DMS153 treated with DMSO at 0.1 percent for 48 hours (cell line): Measurements from ENCODE around the gene RNF213.

Source experiments
- DNase-seq: peaks from one replicate; lab custom pipeline; 2025; ENCODE audit not compliant: unreplicated experiment; lab: John Stamatoyannopoulos, UW

Gene RNF213

DNA sequence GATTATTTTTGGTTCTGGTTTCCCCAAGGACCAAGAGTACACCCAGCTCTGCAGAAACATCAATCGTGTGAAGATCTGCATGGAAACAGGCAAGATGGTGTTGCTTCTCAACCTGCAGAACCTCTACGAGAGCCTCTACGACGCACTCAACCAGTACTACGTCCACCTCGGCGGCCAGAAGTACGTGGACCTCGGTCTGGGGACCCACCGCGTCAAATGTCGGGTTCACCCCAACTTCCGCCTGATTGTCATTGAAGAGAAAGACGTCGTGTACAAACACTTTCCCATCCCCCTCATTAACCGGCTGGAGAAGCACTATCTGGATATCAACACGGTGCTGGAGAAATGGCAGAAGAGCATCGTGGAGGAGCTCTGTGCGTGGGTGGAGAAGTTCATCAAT, 86.9 kb downstream of the RNF213 start:
- no peak for DNase-seq

DNA sequence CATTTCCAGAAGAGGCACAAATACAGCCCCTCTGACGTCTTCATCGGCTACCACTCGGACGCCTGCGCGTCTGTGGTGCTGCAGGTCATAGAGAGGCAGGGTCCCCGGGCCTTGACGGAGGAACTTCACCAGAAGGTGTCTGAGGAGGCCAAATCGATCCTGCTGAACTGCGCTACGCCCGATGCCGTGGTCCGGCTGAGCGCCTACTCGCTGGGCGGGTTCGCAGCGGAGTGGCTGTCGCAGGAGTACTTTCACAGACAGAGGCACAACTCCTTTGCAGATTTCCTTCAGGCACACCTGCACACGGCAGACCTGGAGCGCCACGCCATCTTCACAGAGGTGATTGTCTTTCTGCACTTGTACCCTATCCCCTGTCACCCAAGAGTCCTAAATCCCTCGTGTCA, 87.3 kb downstream of the RNF213 start:
- DNase-seq, result no peak

DNA sequence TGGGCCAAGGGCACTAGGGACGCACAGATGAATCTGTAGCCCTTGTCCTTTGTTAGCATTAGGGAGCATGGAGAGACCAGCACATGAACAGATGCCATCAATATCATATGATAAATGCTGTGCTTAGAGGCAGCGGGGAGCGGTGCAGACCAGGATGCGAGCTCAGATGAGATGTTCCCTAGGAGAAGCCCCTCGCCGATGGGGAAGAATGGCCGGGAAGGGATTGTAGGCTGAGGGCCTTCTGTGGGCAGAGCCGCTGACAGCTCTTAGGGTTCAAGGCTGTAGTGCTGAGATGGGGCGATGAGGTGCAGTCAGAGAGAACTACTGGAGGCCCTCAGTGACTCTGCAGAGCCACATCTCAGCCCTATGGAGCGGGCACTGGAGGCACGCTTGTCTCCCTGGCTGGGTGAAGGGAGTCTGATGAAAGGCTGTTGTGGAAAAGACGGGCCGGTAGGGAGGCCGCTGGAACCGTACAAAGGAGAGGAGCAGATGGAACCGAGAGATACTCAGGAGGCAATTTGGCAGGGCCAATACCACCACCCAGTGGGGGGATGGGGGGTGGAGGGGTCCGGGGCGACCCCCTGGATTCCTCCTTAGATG, 88.0 kb downstream of the RNF213 start:
- DNase-seq, result no peak

DNA sequence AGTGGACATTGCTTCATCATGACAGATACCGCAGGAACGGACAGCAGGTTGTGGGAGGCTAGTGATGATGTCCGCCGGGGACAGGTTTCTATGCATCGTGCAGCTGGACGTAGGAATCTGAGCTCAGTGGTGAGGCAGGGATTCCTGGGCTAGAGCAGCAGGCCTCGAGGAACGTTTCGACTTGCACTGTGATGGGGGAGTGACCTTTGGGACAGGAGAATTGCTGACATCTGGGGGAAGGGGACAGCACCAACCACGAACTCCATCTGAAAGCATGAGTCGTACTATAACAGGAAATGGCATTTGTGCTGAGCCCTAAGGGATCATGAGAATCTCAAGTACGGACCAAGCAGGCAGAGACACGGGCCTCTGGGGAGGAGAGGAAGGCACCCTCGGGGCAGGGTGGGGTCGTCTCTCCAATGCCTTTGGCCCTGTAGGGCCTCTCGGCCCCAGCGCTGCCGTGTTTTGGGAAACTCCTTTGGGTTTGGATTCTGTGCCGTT, 88.5 kb downstream of the RNF213 start:
- no peak for DNase-seq

DNA sequence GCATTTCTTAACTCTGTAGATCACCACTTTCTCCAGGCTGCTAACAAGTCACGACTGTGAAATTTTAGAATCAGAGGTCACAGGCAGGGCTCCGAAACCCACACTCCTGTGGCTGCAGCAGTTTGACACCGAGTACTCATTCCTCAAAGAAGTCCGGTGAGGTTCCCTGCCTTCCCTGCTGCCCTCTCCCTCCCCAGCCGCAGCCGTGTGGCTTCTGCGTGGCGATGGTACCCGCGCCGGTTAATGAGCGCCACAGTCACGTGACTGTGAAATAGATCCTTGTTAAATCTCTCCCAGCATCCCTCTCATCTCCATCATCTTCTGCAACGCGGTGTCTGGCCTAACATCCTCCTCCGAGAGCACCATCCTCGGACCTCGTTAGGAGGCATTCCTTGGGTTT, 89.1 kb downstream of the RNF213 start:
- no peak for DNase-seq

DNA sequence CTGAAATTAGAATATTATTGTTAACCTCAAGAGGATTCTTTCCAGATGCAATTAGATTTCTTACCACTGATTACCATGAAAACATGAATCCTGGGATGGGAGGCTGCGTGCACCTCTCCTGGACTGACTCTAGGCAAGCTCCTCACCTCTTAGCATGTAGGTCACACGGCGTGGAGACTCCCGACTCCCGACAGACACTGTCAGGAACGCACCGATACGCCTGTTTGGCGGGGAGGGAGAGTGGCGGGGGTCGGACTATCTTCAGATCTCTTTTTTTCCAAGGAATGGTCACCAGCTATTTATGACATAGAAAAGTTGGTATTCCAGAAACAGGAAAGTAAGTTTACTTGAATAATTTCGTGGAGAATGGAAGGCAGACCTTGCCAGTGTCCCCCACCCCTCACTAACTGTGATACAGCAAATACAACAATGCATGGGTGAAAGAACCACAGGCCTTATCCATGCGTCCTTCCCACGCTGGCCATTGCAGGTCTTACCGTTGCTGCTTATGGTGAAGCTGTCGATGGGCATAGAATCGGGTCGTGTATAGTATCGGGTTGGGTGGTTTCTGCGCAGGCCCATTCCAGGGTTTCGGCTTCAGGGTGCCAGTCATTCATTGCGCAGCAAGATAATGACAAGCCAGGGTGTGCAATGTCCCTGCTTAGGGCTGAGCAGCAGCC, 91.7 kb downstream of the RNF213 start:
- no peak for DNase-seq

DNA sequence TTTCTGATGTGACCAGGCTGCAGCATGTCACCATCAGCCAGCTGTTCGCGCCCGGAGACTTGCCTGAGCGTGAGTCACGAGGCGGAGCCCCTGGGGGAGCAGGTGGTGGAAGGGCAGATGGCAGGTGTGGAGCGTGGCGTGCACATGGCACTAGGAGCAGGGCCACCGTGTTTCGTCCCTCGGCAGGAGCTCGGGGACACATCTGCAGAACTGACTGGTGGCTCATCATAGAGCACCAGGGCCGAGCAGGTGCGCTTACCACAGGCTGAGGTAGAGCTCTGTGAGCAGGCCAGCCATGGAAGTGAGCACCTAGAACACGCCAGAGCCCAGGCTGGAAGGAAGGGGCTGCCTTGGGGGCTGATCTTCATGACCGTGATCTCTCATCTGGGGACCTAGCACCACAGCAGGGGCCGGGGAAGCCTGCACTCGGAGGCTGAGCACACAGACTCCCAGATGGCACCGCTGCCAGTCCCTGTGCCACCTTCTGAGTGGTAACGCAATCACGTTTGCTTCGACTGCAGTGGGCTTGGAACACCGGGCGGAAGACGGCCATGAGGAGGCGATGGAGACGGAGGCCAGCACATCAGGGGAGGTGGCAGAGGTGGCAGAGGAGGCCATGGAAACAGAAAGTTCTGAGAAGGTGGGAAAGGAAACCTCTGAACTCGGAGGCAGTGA, 92.5 kb downstream of the RNF213 start:
- no peak for DNase-seq

DNA sequence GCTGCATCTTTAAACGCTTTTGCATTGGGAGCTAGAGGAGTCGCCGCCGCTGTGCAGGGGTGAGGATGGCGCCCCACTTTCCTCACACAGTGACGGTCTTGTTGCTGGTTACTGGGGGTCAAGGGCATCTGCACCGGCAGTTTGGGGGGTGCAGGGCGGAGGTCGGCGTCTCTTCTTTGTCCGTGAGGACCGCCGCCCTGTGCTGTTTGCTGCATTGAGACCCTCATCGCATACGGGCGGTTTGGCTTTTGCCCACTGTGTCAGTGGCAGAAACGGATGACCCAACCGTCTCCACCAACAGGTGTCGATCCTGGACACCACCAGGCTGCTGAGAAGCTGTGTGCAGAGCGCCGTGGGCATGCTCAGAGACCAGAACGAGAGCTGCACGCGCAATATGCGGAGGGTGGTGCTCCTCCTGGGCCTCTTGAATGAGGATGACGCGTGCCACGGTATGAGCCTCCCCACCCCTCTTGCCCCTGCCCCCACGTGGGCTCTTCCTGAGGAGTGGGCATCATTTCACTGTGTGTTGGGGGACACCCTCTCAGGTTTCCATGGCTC, 93.1 kb downstream of the RNF213 start:
- DNase-seq, result no peak

DNA sequence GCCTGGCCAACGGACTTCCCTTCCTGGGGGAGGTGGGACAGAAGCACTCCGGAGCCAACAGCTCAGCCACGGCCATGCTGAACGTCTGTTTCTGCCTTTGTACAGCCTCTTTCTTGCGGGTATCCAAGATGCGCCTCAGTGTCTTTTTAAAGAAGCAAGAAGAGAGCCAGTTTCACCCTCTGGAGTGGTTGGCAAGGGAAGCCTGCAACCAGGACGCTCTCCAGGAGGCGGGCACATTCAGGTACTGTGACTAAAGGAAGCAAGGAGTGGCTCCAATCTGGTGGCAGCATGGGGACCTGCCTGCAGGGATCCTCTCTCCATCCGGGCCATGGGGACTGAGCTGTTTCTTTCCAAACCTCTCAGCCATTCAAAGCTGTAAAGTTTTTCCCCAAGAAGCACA, 93.7 kb downstream of the RNF213 start:
- DNase-seq, result no peak

DNA sequence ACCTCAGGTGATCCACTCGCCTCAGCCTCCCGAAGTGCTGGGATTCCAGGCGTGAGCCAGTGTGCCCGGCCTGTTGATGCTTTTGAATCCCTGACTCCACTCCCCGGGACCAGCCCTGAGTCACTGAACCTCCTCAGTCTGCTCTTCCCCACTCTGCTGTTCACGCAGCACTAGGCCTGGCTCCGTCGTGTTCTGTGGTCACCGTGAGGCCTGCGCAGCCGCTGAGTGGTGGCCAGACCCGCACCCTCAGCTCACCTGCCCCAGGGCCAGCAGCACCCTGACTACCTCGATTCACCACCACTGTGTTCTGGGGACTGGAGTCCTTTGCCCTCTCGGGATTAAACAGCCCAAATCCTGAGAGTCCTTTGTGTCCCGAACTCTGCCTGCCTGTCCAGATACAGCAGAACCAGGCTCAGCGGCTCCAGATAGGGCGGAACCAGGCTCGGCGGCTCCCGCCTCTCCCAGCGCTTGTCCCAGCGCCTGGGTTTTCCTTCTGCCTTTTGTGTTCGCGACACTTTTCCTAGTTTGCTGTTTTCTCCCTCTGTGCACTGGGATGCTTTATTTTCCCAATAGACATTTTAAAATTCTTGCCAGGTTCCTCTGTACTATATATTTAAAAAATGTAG, 95.7 kb downstream of the RNF213 start:
- no peak for DNase-seq

DNA sequence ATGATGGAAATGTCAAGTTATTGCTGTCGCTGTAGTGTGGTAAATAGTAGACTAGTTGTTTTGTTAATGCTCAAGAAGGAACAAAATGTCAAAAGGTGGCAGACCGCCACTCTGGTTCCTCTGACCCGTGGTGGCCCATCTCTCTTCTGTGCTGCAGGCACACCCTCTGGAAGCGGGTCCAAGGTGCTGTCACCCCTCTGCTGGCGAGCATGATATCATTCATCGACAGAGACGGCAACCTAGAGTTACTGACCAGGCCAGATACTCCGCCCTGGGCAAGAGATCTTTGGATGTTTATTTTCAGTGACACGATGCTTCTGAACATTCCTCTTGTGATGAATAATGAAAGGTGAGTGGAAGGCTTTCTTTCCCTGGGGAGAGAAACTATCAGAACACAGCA, 97.5 kb downstream of the RNF213 start:
- DNase-seq, result no peak

DNA sequence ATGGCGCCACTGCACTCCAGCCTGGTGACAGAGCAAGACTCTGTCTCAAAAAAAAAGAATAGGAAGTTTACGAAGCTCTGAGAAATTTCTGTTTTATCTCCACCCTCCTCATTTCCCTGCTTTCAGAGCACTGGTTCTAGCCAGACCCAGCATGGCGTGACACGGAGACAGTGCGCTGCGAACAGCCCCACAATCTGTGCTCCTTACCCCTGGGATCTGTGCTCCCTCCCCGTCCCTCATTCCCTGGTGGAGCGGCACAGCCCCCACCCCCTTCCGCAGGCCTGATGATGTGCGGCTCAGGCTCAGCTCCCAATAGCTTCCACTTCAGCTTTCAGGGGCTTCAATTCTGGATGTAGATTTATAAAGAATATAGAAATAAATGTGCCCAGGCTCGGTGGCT, 98.2 kb downstream of the RNF213 start:
- no peak for DNase-seq

DNA sequence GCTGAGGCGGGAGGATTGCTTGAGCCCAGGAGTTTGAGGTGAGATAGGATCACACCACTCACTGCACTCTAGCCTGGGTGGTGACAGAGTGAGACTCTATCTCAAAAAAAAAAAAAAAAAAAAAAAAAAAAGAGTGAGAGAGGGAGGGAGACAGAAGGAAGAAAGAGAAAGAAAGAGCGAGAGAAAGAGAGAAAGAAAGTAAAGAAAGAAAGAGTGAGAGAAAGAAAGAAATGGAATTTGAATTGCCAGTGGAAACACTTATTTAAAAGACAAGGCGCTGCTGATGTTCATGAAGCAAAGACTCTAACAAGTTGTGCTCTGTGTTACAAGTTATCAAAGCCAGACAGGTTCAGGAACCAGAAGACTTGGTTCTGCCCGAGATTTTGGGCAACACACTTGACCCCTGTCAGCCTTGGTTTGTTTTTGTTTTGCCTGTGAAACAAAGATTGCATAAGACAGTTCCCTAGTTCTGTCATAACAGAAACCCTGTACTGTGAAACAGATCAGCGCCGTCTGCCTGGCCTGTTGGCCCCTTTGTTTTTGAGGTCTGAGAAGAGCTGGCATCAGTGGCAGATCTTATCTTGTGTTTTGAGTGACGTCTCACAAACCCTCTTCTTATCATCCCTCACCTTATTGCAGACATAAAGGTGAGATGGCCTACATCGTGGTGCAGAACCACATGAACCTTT, 98.9 kb downstream of the RNF213 start:
- DNase-seq, result no peak

DNA sequence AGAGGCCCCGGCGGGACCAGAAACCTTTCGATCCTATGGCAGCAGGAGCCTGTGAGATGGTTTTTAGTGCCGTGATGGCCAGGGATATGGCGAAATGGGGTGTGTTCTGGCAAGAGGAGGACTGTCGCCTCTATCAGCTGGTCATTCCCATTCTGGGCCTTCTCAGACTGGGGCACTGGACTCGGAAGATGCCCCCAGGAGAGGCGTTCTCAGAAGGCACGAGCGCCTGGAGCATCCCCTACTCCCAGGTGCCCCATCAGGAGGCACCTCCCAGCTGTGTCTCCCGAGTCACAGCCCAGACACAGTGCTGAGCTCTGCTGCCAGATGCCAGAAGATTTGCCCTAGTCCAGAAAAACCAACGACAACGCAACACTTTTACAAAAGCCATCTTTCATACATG, 99.7 kb downstream of the RNF213 start:
- DNase-seq, result no peak

DNA sequence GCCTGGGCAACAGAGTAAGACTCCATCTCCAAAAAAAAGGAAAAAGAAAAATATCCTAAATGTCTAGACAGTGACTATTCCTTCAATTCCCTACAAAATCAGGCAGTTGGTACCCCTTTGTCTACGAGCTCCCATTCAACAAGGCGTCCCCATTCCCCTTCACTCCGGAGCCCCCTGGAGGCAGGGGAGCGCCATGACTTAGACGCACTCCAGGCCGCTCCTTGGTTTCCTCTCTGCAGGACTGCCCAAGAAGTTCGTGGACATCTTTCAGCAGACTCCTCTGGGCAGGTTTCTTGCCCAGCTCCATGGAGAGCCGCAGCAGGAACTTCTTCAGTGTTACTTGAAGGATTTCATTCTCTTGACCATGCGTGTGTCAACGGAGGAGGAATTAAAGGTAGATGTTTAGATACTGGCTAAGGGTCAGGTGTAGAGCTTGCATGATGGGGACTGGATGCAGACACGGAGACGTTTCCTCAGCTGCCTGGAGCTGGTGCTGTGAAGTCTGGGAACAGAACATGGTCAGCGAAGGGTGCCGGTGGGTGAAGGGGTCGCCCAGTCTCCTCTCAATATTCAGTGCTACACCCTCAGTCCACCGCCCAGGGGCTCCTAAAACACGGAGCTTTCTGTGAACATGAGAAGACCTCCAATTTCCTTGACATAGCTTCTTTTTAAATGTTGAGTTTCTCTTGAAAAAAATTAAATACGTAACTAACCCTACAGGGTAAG, 101.0 kb downstream of the RNF213 start:
- no peak for DNase-seq

DNA sequence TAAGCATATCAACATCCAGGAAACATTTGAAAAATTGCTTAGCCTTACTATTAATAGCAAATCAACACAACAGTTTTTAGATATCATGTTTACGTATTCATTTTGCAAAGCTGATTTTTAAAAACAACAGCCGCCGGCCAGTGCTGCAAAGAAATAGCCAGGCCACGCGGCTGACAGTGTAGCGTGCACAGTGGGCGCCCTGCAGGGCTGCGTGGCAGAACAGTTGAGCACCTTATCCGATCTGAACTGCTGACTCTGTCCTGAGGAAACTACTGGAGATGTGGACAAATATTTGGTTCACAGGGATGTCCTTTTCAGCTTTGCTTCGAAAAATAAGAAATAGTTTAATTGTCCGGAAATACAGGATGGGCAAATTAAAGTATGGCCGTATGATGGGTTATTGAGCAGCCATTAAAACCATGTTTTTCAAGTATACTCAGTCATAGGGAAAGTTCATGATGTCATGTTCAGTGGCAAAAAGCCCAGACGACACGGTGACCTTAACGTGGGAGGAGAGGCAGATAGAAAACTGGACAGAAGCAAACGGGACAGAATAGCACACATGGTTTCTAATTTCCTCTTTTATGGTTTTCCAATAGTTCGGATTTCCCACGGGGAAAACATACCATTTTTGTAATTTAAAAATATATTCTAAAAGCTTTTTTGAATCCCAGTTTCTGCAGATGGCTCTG, 101.9 kb downstream of the RNF213 start:
- DNase-seq, result no peak

DNA sequence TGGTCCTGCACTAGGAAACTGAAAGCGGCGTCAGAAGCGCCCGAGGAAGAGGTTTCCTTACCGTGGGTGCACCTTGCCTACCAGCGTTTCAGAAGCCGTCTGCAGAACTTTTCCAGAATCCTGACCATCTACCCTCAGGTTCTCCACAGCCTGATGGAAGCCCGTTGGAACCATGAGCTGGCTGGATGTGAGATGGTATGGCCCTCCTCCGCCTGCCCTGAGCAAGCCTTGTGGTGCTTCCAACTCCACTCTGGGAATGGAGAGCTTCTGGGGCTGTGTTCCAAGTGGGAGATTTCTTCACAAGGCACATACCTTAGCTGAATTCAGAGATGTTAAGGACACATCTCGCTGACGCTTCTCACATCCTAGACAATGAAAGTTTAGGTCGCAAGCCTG, 102.5 kb downstream of the RNF213 start:
- no peak for DNase-seq

DNA sequence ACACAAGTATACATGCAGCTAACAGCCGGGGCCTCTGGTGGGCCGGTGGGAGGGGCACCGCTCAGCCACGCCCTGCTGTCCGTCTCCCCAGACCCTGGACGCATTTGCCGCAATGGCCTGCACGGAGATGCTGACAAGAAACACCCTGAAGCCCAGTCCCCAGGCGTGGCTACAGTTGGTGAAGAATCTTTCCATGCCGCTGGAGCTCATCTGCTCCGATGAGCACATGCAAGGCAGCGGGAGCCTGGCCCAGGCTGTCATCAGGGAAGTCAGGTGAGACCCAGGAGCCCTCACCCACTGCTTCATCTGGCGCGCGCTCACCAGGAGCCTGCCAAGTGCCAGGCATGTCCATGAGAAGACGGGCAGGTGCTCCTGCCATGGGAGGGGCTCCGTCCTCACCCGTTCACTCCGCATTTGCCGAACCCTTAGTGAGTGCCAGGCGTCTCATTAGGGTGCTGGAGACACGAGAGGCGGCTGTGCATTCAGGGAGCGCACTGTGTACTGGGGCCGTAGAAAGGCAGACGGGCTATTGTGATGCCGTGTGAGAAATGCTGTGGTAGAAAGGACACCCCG, 103.0 kb downstream of the RNF213 start:
- no peak for DNase-seq

DNA sequence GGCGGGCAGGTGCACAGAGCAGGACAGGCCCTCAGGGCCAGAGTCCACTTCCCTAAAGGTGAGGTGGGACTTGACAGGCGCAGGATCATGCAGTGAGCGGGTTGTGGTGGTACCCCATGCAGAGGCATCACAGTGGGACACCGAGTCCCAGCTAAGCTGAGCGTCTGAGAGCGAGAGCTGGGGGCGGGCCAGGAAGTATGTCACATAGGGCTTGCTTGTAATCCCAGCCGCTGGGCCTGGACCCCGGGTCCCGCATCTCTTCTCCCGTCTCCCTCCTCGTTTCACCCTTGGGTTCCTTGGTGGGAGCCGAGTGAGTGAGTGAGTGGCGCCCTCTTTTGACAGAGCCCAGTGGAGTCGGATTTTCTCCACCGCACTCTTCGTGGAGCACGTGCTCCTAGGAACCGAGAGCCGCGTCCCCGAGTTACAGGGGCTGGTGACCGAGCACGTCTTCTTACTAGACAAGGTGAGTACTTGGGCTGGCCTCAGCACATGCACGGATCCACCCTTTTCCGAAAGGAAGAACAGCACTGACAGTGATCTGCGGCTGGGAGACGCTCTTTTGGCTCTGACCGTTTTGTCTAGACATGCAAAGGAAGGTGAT, 103.5 kb downstream of the RNF213 start:
- no peak for DNase-seq
